GM23248 (cell line): ENCODE measurements around the gene FAM72A. TPM values are rescaled to one million over a fixed set of nuclear protein-coding genes. Genes with fewer than 3 reads are reported as not detected.
"Not testable (repeated sequence)": the region's sequence is repeated elsewhere in the genome, so short reads cannot be mapped to it uniquely, and the experiment has no call there.

Source experiments
- DNase-seq: peaks from one replicate; pipeline ENCODE4 v3.0.0-alpha.2; 2015
- H2AFZ ChIP-seq: fragments of 200-600 bp; sonication (generic); 2 replicates; pipeline ENCODE4 v1.6.1; 2016; ENCODE audit warnings: antibody characterized with exemption
- H3F3A ChIP-seq: fragments of 200-600 bp; sonication (generic); 2 replicates; pipeline ENCODE4 v1.6.1; 2016; ENCODE audit warnings: mild to moderate bottlenecking, antibody characterized with exemption, mixed run types; ENCODE audit not compliant: insufficient read depth
- H3K27ac ChIP-seq: fragments of 200-600 bp; sonication (generic); 2 replicates; pipeline ENCODE4 v1.5.1; 2016; ENCODE audit warnings: mild to moderate bottlenecking
- H3K27me3 ChIP-seq: fragments of 200-600 bp; sonication (generic); replicated peaks from 2 replicates; pipeline ENCODE4 v1.6.1; 2016; ENCODE audit warnings: mild to moderate bottlenecking; ENCODE audit not compliant: insufficient read depth
- H3K36me3 ChIP-seq: fragments of 200-600 bp; sonication (generic); 2 replicates; pipeline ENCODE4 v1.6.1; 2016; ENCODE audit warnings: low read depth, mild to moderate bottlenecking
- H3K4me1 ChIP-seq: fragments of 200-600 bp; sonication (generic); 2 replicates; pipeline ENCODE4 v1.6.1; 2016; ENCODE audit warnings: mild to moderate bottlenecking; ENCODE audit not compliant: insufficient read depth
- H3K4me2 ChIP-seq: fragments of 200-600 bp; sonication (generic); one replicate; pipeline ENCODE4 v1.6.1; 2016; ENCODE audit warnings: mild to moderate bottlenecking; ENCODE audit not compliant: unreplicated experiment
- H3K4me3 ChIP-seq: fragments of 200-600 bp; sonication (generic); 2 replicates; pipeline ENCODE4 v1.5.1; 2016; ENCODE audit warnings: mild to moderate bottlenecking
- H3K79me2 ChIP-seq: fragments of 200-600 bp; sonication (generic); 2 replicates; pipeline ENCODE4 v1.6.1; 2016; ENCODE audit warnings: mild to moderate bottlenecking; ENCODE audit not compliant: insufficient read depth
- H3K9ac ChIP-seq: fragments of 200-600 bp; sonication (generic); 2 replicates; pipeline ENCODE4 v1.6.1; 2016; ENCODE audit warnings: mild to moderate bottlenecking
- H3K9me2 ChIP-seq: fragments of 200-600 bp; sonication (generic); 2 replicates; pipeline ENCODE4 v1.6.1; 2016; ENCODE audit warnings: mixed run types, mild to moderate bottlenecking, moderate library complexity; ENCODE audit not compliant: insufficient read depth
- H3K9me3 ChIP-seq: fragments of 200-600 bp; sonication (generic); one replicate; pipeline ENCODE4 v1.6.1; 2017; ENCODE audit warnings: low read depth
- H4K20me1 ChIP-seq: fragments of 200-600 bp; sonication (generic); 2 replicates; pipeline ENCODE4 v1.6.0; 2016; ENCODE audit not compliant: insufficient read depth
- whole genome bisulfite sequencing, 2 experiments: methylation state at CpG; one replicate each; pipeline ENCODE4 v1.1.6; 2015 to 2017; ENCODE audit warnings: low lambda C conversion rate in 2 of 2, low coverage in 1 of 2; ENCODE audit errors: missing lambda C conversion rate in 2 of 2; 5-methylcytosine and 5-hydroxymethylcytosine counted together
- in situ Hi-C: fragments of 300-500 bp; cut with MboI; formaldehyde crosslinking; loops from 2 replicates; pipeline ENCODE4 v1.15.0; 2020
- polyA plus RNA-seq: library from polyadenylated mRNA; unstranded; fragments of >200 nt; fragmentation: Nextera tagmentation; extraction: Ambion mirVana; gene quantifications from 2 replicates; pipeline ENCODE4 v1.2.1, GENCODE V29; 2016
- total RNA-seq: library from RNA; depleted of rRNA; stranded (reverse); fragments of >200 nt; shearing (Covaris generic); gene quantifications from 2 replicates; pipeline ENCODE4 v1.2.3, GENCODE V29; 2014; rRNA removed

FAM72A gene
- total RNA-seq (2.5 TPM in 1 of 2 replicates, not detected in the other), polyA plus RNA-seq (3.1 and 4.3 TPM in 2 replicates)

DNA sequence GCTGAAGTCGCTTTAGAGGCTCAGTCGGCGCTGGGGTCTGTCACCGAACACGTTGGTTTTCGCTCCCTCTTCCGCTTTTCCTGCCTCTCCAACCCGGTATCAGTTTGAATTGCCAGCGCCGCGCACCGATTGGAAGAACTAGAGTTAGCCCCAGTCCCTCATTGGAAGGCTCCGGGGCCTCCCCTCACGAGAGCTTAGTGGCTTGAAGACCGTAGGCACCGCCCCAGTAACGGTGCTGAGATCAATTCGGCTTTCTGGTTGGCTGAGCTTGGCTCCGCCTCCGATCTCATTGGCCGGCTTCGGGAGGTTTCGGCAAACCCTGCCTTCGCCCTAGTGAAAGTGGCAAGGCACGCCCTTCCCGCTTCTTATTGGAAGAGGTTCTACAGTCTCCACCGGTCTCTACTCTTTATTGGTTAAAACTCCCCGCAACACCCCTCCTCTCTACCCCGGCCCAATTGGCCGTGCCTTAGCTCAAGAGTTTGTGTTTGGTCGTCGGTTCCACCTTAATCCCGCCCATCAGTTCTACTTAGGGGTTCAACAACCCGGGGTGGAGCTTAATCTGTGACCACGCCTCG lies at the start of gene FAM72A:
FAM72A (minus strand) TSS at position 51 of the 575 bp plus-strand sequence. CDS start 814 bp downstream, outside the sequence.
- H2AFZ ChIP-seq, result peak within 1 kb of the TSS; percentile 75
- peak within 1 kb of the TSS; percentile 91 for H3K27ac ChIP-seq
- 0 to 1% methylated on average over 16 to 20 of the region's 36 CpGs for WGBS, 2 experiments
- H3K27me3 ChIP-seq, H3F3A ChIP-seq, H3K79me2 ChIP-seq, H3K36me3 ChIP-seq, in situ Hi-C loops, H3K4me1 ChIP-seq, H3K9me3 ChIP-seq, H3K4me2 ChIP-seq, H3K9me2 ChIP-seq, H4K20me1 ChIP-seq: not testable (repeated sequence)
- H3K9ac ChIP-seq, result peak within 1 kb of the TSS; percentile 89
- peak within 1 kb of the TSS; percentile 82 for H3K4me3 ChIP-seq
- DNase-seq, result peak; percentile 98

DNA sequence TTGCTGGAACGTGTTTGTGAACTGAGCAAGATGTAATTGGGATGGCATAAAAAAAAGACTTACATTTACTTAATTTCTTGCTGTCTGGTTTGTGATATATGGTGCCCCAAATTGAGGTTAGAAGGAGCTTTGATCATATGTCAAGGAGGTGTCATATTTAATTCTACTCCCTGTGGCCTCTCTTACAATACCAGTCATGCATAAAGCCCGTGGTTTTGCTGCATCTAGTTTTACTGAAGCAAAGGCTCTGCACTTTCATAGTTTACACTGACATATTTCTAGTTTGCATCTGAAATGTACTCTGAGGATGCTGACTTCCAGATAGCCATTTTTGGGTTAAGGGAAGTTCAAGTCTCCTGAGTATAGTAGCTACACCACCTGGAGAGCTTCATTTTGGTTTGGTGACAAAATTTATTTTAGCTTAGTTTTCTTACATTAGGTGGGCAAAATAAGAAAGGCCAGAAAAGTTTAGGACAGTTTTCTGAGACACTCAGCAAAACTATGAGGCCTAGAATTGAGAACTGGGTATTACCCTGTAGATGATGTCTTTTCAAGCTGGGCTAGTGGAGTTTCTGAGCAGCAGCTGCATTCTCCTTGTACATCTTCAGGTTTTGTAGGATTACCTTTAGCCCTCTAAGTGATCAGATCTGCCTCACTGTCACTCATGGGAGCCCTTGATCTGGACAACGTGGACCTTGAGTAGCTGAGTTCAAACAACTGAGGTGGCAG lies 48.5 kb upstream of the FAM72A start:
- in situ Hi-C loops, H3K9ac ChIP-seq, H3K9me3 ChIP-seq, H3F3A ChIP-seq, H3K4me2 ChIP-seq, H3K4me3 ChIP-seq, H3K9me2 ChIP-seq, H4K20me1 ChIP-seq, H3K27ac ChIP-seq, H2AFZ ChIP-seq, H3K36me3 ChIP-seq, H3K27me3 ChIP-seq, H3K4me1 ChIP-seq, DNase-seq: not testable (repeated sequence)
- 76 to 92% methylated on average over 2 of the region's 3 CpGs for WGBS, 2 experiments
- H3K79me2 ChIP-seq, result peaks cover 26% of the 10 kb centered on the region

DNA sequence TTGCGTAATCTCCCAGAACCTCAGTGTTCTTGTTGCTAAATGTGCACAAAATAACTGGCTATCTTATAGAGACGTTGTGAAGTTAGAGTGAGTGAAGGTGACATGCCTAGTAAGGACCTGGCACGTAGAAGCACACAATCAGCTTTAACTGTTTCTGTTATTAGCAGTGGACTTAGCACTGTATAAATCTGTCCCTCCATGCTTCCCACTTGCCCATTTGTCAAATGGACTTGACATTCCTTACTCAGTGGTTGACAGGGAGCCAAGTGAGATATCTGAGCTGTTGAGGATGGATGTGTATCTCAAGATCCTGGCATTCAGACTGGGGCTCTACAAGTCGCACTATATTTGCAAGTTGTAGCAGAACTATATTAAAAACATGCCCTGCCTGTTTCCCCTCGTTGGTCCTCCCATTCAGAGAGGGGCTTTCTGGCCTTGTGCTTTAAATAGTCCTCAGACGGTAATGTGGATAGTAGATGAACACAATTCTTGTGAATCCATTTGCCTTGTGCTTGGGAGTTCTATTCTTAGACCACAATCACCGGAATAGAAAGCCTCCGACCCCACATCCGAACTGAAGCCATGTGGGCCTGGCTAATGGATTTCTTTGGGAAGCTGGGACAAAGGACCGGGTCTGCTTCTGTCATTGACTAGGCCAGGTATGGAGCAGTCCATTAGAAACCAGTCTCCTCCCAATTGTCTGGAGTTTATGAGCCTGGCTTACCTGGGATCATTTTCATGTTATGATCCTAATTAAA lies 43.7 kb upstream of the FAM72A start:
- in situ Hi-C loops, H2AFZ ChIP-seq, H3K4me2 ChIP-seq, H3K4me1 ChIP-seq, H3K9me3 ChIP-seq, H3K9me2 ChIP-seq, H3K36me3 ChIP-seq, H3F3A ChIP-seq, H4K20me1 ChIP-seq, H3K4me3 ChIP-seq, DNase-seq, H3K27ac ChIP-seq, H3K27me3 ChIP-seq, H3K9ac ChIP-seq: not testable (repeated sequence)
- H3K79me2 ChIP-seq, result peaks cover 26% of the 10 kb centered on the region
- WGBS, 2 experiments, result no CpG with 5 or more reads among the region's 10 CpGs

DNA sequence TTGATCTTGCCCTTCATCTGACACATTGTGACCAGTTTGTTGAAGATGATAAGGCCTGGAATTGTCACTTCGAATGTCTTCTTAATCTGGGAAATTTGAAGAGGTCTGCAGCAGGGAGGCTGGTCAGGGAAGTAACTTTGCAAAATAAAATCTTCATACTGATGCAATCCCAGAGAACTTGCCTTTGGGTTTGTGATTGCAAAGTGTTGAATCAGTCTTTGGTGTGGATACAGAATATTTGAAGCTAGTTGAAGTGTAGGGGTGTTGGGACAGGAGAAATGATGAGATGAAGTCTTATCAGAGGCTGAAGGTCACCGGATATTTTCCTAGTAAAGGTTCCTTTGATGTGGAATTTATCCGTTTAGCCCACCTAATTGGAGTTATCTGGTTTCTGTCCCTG lies 42.8 kb upstream of the FAM72A start:
- H3K27ac ChIP-seq, result peak overlapping the region; percentile 41; the same call in 1 of the 2 replicates

DNA sequence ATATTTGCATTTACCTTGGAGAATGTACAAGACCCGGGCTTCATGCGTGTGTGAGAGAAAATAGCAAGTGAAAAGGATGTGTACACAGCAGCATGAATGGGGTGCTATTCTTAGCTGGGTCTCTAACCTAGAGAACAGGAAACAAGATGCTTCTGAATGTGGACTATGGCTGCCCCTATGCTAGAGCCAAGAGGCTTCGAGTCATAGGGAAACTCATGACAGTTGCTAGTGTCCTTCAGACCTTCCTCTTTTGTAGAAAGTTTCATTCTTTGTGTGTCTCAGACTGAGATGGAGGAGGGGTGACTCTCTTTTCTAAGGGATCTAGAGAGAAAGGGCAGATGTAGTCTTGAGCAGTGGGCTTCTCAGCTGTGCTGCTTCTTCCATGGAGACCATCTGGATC lies 40.7 kb upstream of the FAM72A start:
- H3K4me3 ChIP-seq, H3K4me1 ChIP-seq, H3K36me3 ChIP-seq, H3F3A ChIP-seq, H3K4me2 ChIP-seq, H3K27me3 ChIP-seq, H3K27ac ChIP-seq, in situ Hi-C loops, H3K9me2 ChIP-seq, H2AFZ ChIP-seq, H3K9me3 ChIP-seq, H4K20me1 ChIP-seq, H3K9ac ChIP-seq: not testable (repeated sequence)
- peaks cover 38% of the 10 kb centered on the region for H3K79me2 ChIP-seq
- WGBS, 2 experiments, result 94 to 96% methylated on average over 3 of the region's 3 CpGs
- peak; percentile 11 for DNase-seq

More for the DNA sequence above, 42.8 kb upstream of the FAM72A start:
- H3K4me3 ChIP-seq, H4K20me1 ChIP-seq, in situ Hi-C loops, H3K4me1 ChIP-seq, H3K9me3 ChIP-seq, H3F3A ChIP-seq, H3K36me3 ChIP-seq, H3K9me2 ChIP-seq, H3K9ac ChIP-seq, H3K4me2 ChIP-seq, H3K27me3 ChIP-seq, DNase-seq, H2AFZ ChIP-seq: not testable (repeated sequence)
- WGBS, 2 experiments, result 100% methylated on average over 1 of the region's 3 CpGs
- peaks cover 33% of the 10 kb centered on the region for H3K79me2 ChIP-seq

DNA sequence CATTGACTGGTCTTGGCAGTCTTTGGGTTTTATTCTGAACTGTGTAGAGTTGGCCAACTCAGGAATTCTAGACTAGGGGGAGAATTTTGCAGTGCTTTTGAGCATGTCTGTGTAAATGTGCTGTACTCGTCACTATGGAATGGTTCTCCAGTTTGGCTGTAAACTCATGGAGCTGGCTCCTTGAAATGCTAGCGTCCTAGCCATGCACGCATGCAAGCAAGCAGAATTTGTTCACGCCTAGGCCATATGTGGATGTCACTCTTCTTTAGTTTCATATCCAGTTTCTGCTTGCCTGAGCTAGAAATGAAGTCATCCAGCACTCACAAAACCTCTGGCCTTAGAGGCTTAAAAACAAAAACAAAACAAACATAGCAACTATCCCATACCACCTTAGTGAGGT lies 37.6 kb upstream of the FAM72A start:
- in situ Hi-C loops, H3K4me1 ChIP-seq, H4K20me1 ChIP-seq, H3K9me3 ChIP-seq, H3F3A ChIP-seq, H3K27me3 ChIP-seq, H2AFZ ChIP-seq, H3K4me2 ChIP-seq, H3K4me3 ChIP-seq, H3K36me3 ChIP-seq, H3K9ac ChIP-seq, H3K9me2 ChIP-seq: not testable (repeated sequence)
- WGBS, 2 experiments, result 32 to 48% methylated on average over 4 of the region's 4 CpGs
- H3K79me2 ChIP-seq, result peaks cover 39% of the 10 kb centered on the region
- DNase-seq, result peak; percentile 65
- peak overlapping the region; percentile 35 for H3K27ac ChIP-seq

DNA sequence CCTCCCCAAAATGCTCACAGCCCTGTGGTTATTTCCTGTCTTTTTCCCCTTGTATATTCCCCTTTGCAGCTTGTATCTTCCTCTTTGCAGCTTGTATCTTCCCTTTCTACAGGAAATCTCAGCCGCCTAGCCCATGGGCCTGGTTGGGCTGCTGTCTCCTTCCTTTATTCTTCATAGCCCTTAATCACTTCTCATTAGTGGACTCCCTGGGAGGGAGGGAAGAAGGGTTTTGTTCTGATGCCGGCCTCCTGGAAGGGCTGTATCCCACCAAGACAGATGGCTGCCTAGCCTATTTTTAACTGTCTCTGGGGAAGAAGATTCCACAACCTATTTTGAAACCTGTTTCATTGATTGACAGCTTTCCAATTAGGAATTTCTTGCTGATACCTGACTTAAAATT lies 32.6 kb upstream of the FAM72A start:
- H3K4me2 ChIP-seq, H3K9me3 ChIP-seq, H3K9ac ChIP-seq, H3K9me2 ChIP-seq, H4K20me1 ChIP-seq, H3F3A ChIP-seq, H3K36me3 ChIP-seq, in situ Hi-C loops, H2AFZ ChIP-seq, H3K4me3 ChIP-seq, H3K27me3 ChIP-seq, DNase-seq, H3K27ac ChIP-seq, H3K4me1 ChIP-seq: not testable (repeated sequence)
- peaks cover 21% of the 10 kb centered on the region for H3K79me2 ChIP-seq
- no CpG with 5 or more reads among the region's 2 CpGs for WGBS, 2 experiments
